ENCODE results near the gene HBE1. TPM values are rescaled to one million over a fixed set of nuclear protein-coding genes. Genes with fewer than 3 reads are reported as not detected.

Gene HBE1
- total and polyA plus RNA-seq, 2 experiments from 2014 or later = not detected

GRCh38 chr11:5240458-5240857 is 29.3 kb downstream of the HBE1 start:
- H3K36me3 ChIP-seq (ENCODE audit: insufficient read depth) = no peaks in the 10 kb centered on the region
- no peaks in the 10 kb centered on the region for H3K4me1 Mint-ChIP-seq
- 0 out of 2 replicates have a peak, but pooled peaks cover 2% of the 10 kb centered on the region for H3K9me2 ChIP-seq (ENCODE audit: insufficient read depth)
- H3K27ac Mint-ChIP-seq = no peak overlapping the region
- H3K27ac ChIP-seq (ENCODE audit: low read depth) = no peak overlapping the region
- H3K4me1 ChIP-seq (ENCODE audit: insufficient read depth) = no peaks in the 10 kb centered on the region
- ATAC-seq = no peak
- no peaks in the 10 kb centered on the region for H3K27me3 ChIP-seq (ENCODE audit: insufficient read depth)
- no peak overlapping the region for H3K4me3 ChIP-seq
- H3K27me3 Mint-ChIP-seq (ENCODE audit: insufficient read depth, low read depth, poor library complexity) = peaks cover 7% of the 10 kb centered on the region
- TF ChIP-seq ZNF331 (CRISPR knock-in tag; IDR thresholded peaks at IDR 0.05; ENCODE audit: low read depth) (no peak), JUNB (IDR thresholded peaks at IDR 0.05; ENCODE audit: unreplicated experiment) (no peak), ZNF114 (CRISPR knock-in tag; IDR thresholded peaks at IDR 0.05) (no peak), STAT1 (IDR thresholded peaks at IDR 0.05; ENCODE audit: unreplicated experiment) (no peak), EZH2phosphoT487 (IDR thresholded peaks at IDR 0.05; ENCODE audit: unreplicated experiment) (no peak), POLR2AphosphoS5 (IDR thresholded peaks at IDR 0.05; ENCODE audit: low read depth) (no peak)
- no peak for DNase-seq (ENCODE audit: low spot score)
- no peak overlapping the region for H2AFZ ChIP-seq
- no peaks in the 10 kb centered on the region for H3K79me2 ChIP-seq (replicated peaks; ENCODE audit: insufficient read depth)
- H3K4me3 Mint-ChIP-seq = no peak overlapping the region
- H4K20me1 ChIP-seq (replicated peaks; ENCODE audit: insufficient read depth) = no peaks in the 10 kb centered on the region
- H3K9me3 Mint-ChIP-seq = no peaks in the 10 kb centered on the region
- H3K36me3 Mint-ChIP-seq (ENCODE audit: low read depth) = no peaks in the 10 kb centered on the region
- H3F3A ChIP-seq (replicated peaks; ENCODE audit: low read depth) = no peaks in the 10 kb centered on the region
- no peak overlapping the region for H3K4me2 ChIP-seq

GRCh38 chr11:5240056-5240455 is 29.7 kb downstream of the HBE1 start:
- no peak overlapping the region for H3K4me3 ChIP-seq
- ATAC-seq (no peak), DNase-seq (ENCODE audit: low spot score) (no peak)
- H3K9me2 ChIP-seq (ENCODE audit: insufficient read depth) = 0 out of 2 replicates have a peak, but pooled peaks cover 2% of the 10 kb centered on the region
- Mint-ChIP-seq H3K27ac (no peak overlapping the region), H3K4me3 (no peak overlapping the region), H3K4me1 (no peaks in the 10 kb centered on the region), H3K27me3 (ENCODE audit: insufficient read depth, low read depth, poor library complexity) (peaks cover 7% of the 10 kb centered on the region), H3K9me3 (no peaks in the 10 kb centered on the region), H3K36me3 (ENCODE audit: low read depth) (no peaks in the 10 kb centered on the region)
- no peak overlapping the region for H2AFZ ChIP-seq
- H3K36me3 ChIP-seq (ENCODE audit: insufficient read depth) = no peaks in the 10 kb centered on the region
- H3F3A ChIP-seq (replicated peaks; ENCODE audit: low read depth) = no peaks in the 10 kb centered on the region
- H3K27ac ChIP-seq (ENCODE audit: low read depth) = no peak overlapping the region
- TF ChIP-seq EZH2 (IDR thresholded peaks at IDR 0.05; ENCODE audit: low read depth, unreplicated experiment) = no peak
- H3K79me2 ChIP-seq (replicated peaks; ENCODE audit: insufficient read depth) = no peaks in the 10 kb centered on the region
- no peak overlapping the region for H3K4me2 ChIP-seq
- no peaks in the 10 kb centered on the region for H3K27me3 ChIP-seq (ENCODE audit: insufficient read depth)
- H3K4me1 ChIP-seq (ENCODE audit: insufficient read depth) = no peaks in the 10 kb centered on the region
- no peaks in the 10 kb centered on the region for H4K20me1 ChIP-seq (replicated peaks; ENCODE audit: insufficient read depth)

- Histone ChIP-seq H3K36me3 (ENCODE audit: insufficient read depth) (no peaks in the 10 kb centered on the region), H3K4me2 (no peak overlapping the region), H3K4me1 (ENCODE audit: insufficient read depth) (no peaks in the 10 kb centered on the region), H3K9me2 (ENCODE audit: insufficient read depth) (0 out of 2 replicates have a peak, but pooled peaks cover 2% of the 10 kb centered on the region), H3K27ac (ENCODE audit: low read depth) (no peak overlapping the region), H3K79me2 (replicated peaks; ENCODE audit: insufficient read depth) (no peaks in the 10 kb centered on the region), H4K20me1 (replicated peaks; ENCODE audit: insufficient read depth) (no peaks in the 10 kb centered on the region), H3K4me3 (no peak overlapping the region), H3F3A (replicated peaks; ENCODE audit: low read depth) (no peaks in the 10 kb centered on the region), H3K27me3 (ENCODE audit: insufficient read depth) (no peaks in the 10 kb centered on the region), H2AFZ (no peak overlapping the region)
- no peaks in the 10 kb centered on the region for H3K4me1 Mint-ChIP-seq
- H3K27me3 Mint-ChIP-seq (ENCODE audit: insufficient read depth, low read depth, poor library complexity) = peaks cover 2% of the 10 kb centered on the region
- H3K36me3 Mint-ChIP-seq (ENCODE audit: low read depth) = no peaks in the 10 kb centered on the region
- DNase-seq (ENCODE audit: low spot score) (no peak), ATAC-seq (no peak)
- no peak overlapping the region for H3K27ac Mint-ChIP-seq
- no peaks in the 10 kb centered on the region for H3K9me3 Mint-ChIP-seq
- no peak overlapping the region for H3K4me3 Mint-ChIP-seq
- TF ChIP-seq ZNF114 (CRISPR knock-in tag; IDR thresholded peaks at IDR 0.05) = no peak
- TF ChIP-seq STAT1 (IDR thresholded peaks at IDR 0.05; ENCODE audit: unreplicated experiment) = no peak
- TF ChIP-seq CTCF (conservative IDR thresholded peaks at IDR 0.05; ENCODE audit: low read depth in 2 of 2) = no peak
- TF ChIP-seq ZNF331 (CRISPR knock-in tag; IDR thresholded peaks at IDR 0.05; ENCODE audit: low read depth) = no peak
- no peak for TF ChIP-seq POLR2AphosphoS5 (IDR thresholded peaks at IDR 0.05; ENCODE audit: low read depth)
- no peak for TF ChIP-seq ZNF462 (CRISPR knock-in tag; IDR thresholded peaks at IDR 0.05)
- TF ChIP-seq JUNB (IDR thresholded peaks at IDR 0.05; ENCODE audit: unreplicated experiment) = no peak
Measured at GRCh38 chr11:5239046-5239445, 30.7 kb downstream of the HBE1 start.
